Upper lobe of left lung (tissue), 6 donors: ENCODE data around the gene B3GNT5. TPM values are rescaled to one million over a fixed set of nuclear protein-coding genes. Genes with fewer than 3 reads are reported as not detected.

Source experiments
- ATAC-seq, 2 donors: fragments of 200-7000 bp; cut with Tn5 transposase; one replicate each; pipeline ENCODE4 v1.9.1; 2022; ENCODE audit warnings: mild to moderate bottlenecking in 2 of 2, moderate library complexity in 2 of 2; ENCODE audit not compliant: low FRiP score in 2 of 2
- DNase-seq, 2 donors: peaks; one replicate each; pipeline ENCODE4 v3.0.0-alpha.2; 2019 to 2020
- H3K27ac ChIP-seq, 4 donors: fragments of 200-600 bp; sonication (generic); one replicate each; pipeline ENCODE4 v1.5.1; 2016 to 2019
- H3K27me3 ChIP-seq, 4 donors: fragments of 200-600 bp; sonication (generic); one replicate each; pipeline ENCODE4 v1.5.1; 2017 to 2019
- H3K36me3 ChIP-seq, 4 donors: fragments of 200-600 bp; sonication (generic); one replicate each; pipeline ENCODE4 v1.5.1; 2016 to 2019
- H3K4me1 ChIP-seq, 4 donors: fragments of 200-600 bp; sonication (generic); one replicate each; pipeline ENCODE4 v1.5.1; 2018 to 2019
- H3K4me3 ChIP-seq, 4 donors: fragments of 200-600 bp; sonication (generic); one replicate each; pipeline ENCODE4 v1.5.1; 2017 to 2019; ENCODE audit warnings: mild to moderate bottlenecking in 2 of 4, moderate library complexity in 1 of 4
- H3K9me3 ChIP-seq, 4 donors: fragments of 200-600 bp; sonication (generic); one replicate each; pipeline ENCODE4 v1.5.1; 2018 to 2019
- CTCF ChIP-seq, 6 experiments: fragments of 450-650 bp in 4 of 6; fragments of 200-600 bp in 2 of 6; sonication (generic) in 2 of 6; IDR thresholded peaks; one replicate each; pipeline ENCODE4 v1.5.1; 2016 to 2019; ENCODE audit warnings: antibody characterized with exemption in 6 of 6
- EP300 ChIP-seq, 4 donors: sonication (generic); formaldehyde crosslinking; IDR thresholded peaks; one replicate each; pipeline ENCODE4 v1.5.1; 2017; ENCODE audit warnings: antibody characterized with exemption in 4 of 4, control low read depth in 2 of 4
- POLR2A ChIP-seq, 4 donors: fragments of 450-650 bp; IDR thresholded peaks; one replicate each; pipeline ENCODE4 v1.5.1; 2016 to 2017; ENCODE audit warnings: antibody characterized with exemption in 4 of 4, mild to moderate bottlenecking in 2 of 4
- POLR2AphosphoS5 ChIP-seq, 2 donors: sonication (generic); formaldehyde crosslinking; IDR thresholded peaks; one replicate each; pipeline ENCODE4 v1.5.1; 2017; ENCODE audit warnings: antibody characterized with exemption in 2 of 2
- WGBS, 2 donors: methylation state at CpG; one replicate each; pipeline ENCODE4 v1.1.5; 2017 to 2018; 5-methylcytosine and 5-hydroxymethylcytosine counted together
- total RNA-seq, 6 donors: library from RNA; depleted of rRNA in 4 of 6; stranded (reverse); fragments of >200 nt in 4 of 6; gene quantifications; one replicate each; pipeline versions ENCODE4 v1.1.0 to v1.2.1, GENCODE V29; 2016 to 2021
- donor health status: DM: no; HTN: no; CAD: no; lungs with moderate emphysema.
- donor health status: DM: no; HTN: yes; CAD: no; lungs with severe emphysema.

B3GNT5 gene
- total RNA-seq, 6 donors from 2014 or later = 15.7 to 44.5 (median 28.3) TPM

- WGBS, 2 donors = 21 to 26% methylated on average over 10 of the region's 10 CpGs
- Histone ChIP-seq H3K4me1 (peaks cover 10 to 17% (median 14%) of the 10 kb centered on the region in 4 donors), H3K36me3 (no peaks in the 10 kb centered on the region), H3K9me3 (no peaks in the 10 kb centered on the region), H3K4me3 (no peak overlapping the region), H3K27ac (peak overlapping the region; percentile 62 to 65 (median 64)), H3K27me3 (no peaks in the 10 kb centered on the region)
- peak in 1 of 4 donors; percentile 90 for TF ChIP-seq EP300 (IDR thresholded peaks at IDR 0.05)
- TF ChIP-seq POLR2A (IDR thresholded peaks at IDR 0.05) = no peak
- TF ChIP-seq CTCF (IDR thresholded peaks at IDR 0.05) = no peak
- TF ChIP-seq POLR2AphosphoS5 (IDR thresholded peaks at IDR 0.05) = peak; percentile 90 to 93
- ATAC-seq (peak; percentile 88 to 92), DNase-seq (peak in 1 of 2 donors; percentile 95)
These were observed 32.9 kb downstream of the B3GNT5 start for GRCh38 chr3:183285828-183286457.

- no peak overlapping the region for H3K4me3 ChIP-seq
- no peaks in the 10 kb centered on the region for H3K27me3 ChIP-seq
- peaks cover 10 to 17% (median 14%) of the 10 kb centered on the region in 4 donors for H3K4me1 ChIP-seq
- TF ChIP-seq EP300 (IDR thresholded peaks at IDR 0.05) (no peak), POLR2AphosphoS5 (IDR thresholded peaks at IDR 0.05) (no peak), POLR2A (IDR thresholded peaks at IDR 0.05) (no peak), CTCF (IDR thresholded peaks at IDR 0.05) (no peak)
- no peaks in the 10 kb centered on the region for H3K36me3 ChIP-seq
- peak in 1 of 2 donors; percentile 80 for ATAC-seq
- 64 to 71% methylated on average over 9 of the region's 9 CpGs for WGBS, 2 donors
- no peak overlapping the region for H3K27ac ChIP-seq
- no peaks in the 10 kb centered on the region for H3K9me3 ChIP-seq
- no peak for DNase-seq
These were observed 34.4 kb downstream of the B3GNT5 start for GRCh38 chr3:183287301-183287971.

GRCh38 chr3:183288117-183288516 lies 35.1 kb downstream of the B3GNT5 start:
- TF ChIP-seq EP300 (IDR thresholded peaks at IDR 0.05) (no peak), POLR2AphosphoS5 (IDR thresholded peaks at IDR 0.05) (no peak), POLR2A (IDR thresholded peaks at IDR 0.05) (no peak), CTCF (IDR thresholded peaks at IDR 0.05) (no peak)
- Histone ChIP-seq H3K36me3 (no peaks in the 10 kb centered on the region), H3K4me1 (peaks cover 10 to 17% (median 14%) of the 10 kb centered on the region in 4 donors), H3K9me3 (no peaks in the 10 kb centered on the region), H3K27me3 (no peaks in the 10 kb centered on the region), H3K4me3 (no peak overlapping the region), H3K27ac (no peak overlapping the region)
- DNase-seq (no peak), ATAC-seq (no peak)
- 95 to 100% methylated on average over 2 of the region's 2 CpGs for WGBS, 2 donors

GRCh38 chr3:183290216-183290615 lies 37.2 kb downstream of the B3GNT5 start:
- H3K9me3 ChIP-seq = no peaks in the 10 kb centered on the region
- no peak overlapping the region for H3K27ac ChIP-seq
- DNase-seq (no peak), ATAC-seq (no peak)
- WGBS, 2 donors = 94 to 97% methylated on average over 2 of the region's 2 CpGs
- no peaks in the 10 kb centered on the region for H3K27me3 ChIP-seq
- no peak overlapping the region for H3K4me3 ChIP-seq
- TF ChIP-seq EP300 (IDR thresholded peaks at IDR 0.05) = no peak
- no peak for TF ChIP-seq POLR2A (IDR thresholded peaks at IDR 0.05)
- TF ChIP-seq POLR2AphosphoS5 (IDR thresholded peaks at IDR 0.05) = no peak
- no peak for TF ChIP-seq CTCF (IDR thresholded peaks at IDR 0.05)
- H3K4me1 ChIP-seq = peaks cover 10 to 17% (median 13%) of the 10 kb centered on the region in 4 donors
- no peaks in the 10 kb centered on the region for H3K36me3 ChIP-seq
